Liver (tissue), 3 donors: ENCODE measurements around the gene GAS7.

ENCODE experiments used
- EGR1 ChIP-seq, 2 donors: IDR thresholded peaks; 2 replicates each; pipeline ENCODE4 v1.6.1; 2016 to 2018; ENCODE audit warnings: antibody characterized with exemption in 2 of 2, low read depth in 2 of 2
- FOXA1 ChIP-seq: IDR thresholded peaks from 2 replicates; pipeline ENCODE4 v1.6.1; 2016; ENCODE audit warnings: antibody characterized with exemption
- GABPA ChIP-seq, 2 donors: IDR thresholded peaks in 1 of 2; conservative IDR thresholded peaks in 1 of 2; 2 replicates each; pipeline ENCODE4 v1.6.1; 2016; ENCODE audit warnings: antibody characterized with exemption in 2 of 2, mild to moderate bottlenecking in 1 of 2, moderate library complexity in 1 of 2
- HNF4G ChIP-seq: IDR thresholded peaks from 2 replicates; pipeline ENCODE4 v1.6.1; 2016; ENCODE audit warnings: antibody characterized with exemption
- JUND ChIP-seq, 2 donors: IDR thresholded peaks; 2 replicates each; pipeline ENCODE4 v1.6.1; 2016; ENCODE audit warnings: antibody characterized with exemption in 2 of 2
- RAD21 ChIP-seq, 2 donors: IDR thresholded peaks; 2 replicates each; pipeline ENCODE4 v1.6.1; 2016; ENCODE audit warnings: antibody characterized with exemption in 2 of 2, mild to moderate bottlenecking in 2 of 2
- RXRA ChIP-seq, 2 donors: IDR thresholded peaks; 2 replicates each; pipeline ENCODE4 v1.6.1; 2017 to 2018; ENCODE audit warnings: antibody characterized with exemption in 2 of 2, mild to moderate bottlenecking in 1 of 2
- YY1 ChIP-seq: IDR thresholded peaks from 2 replicates; pipeline ENCODE4 v1.6.1; 2016; ENCODE audit warnings: antibody characterized with exemption, mild to moderate bottlenecking
- TF ChIP-seq, protein P1 (sequence below): fragments of 150-350 bp; IDR thresholded peaks from 2 replicates; pipeline ENCODE4 v1.5.1; 2017; ENCODE audit warnings: improper control_type of control experiment, low read depth, low read length; ENCODE audit not compliant: missing input control
- TF ChIP-seq, protein P2 (sequence below): IDR thresholded peaks from 2 replicates; pipeline ENCODE4 v1.6.1; 2016; ENCODE audit warnings: antibody characterized with exemption, mild to moderate bottlenecking
- donor health status: healthy.
- donor health status: healthy.

DNA sequence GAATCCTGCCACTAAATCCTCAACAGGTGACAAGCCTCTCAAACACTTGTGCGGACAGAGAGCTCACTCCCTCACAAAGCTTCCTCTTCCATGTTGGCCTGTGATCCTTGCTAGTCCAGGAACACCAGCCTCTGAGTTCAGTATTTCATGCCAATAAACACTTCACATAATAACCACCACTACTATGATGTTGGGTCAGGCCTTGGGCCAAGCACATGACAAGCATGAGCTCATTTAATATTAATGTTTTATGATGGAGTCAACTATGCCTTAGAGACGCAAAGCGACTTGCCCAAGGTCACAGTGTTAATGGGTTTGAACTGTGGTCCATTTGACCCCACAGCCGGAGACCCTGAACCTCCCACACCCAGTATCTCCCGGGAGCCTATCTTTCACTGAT, 129.1 kb downstream of the GAS7 start:
- TF ChIP-seq GABPA (IDR thresholded peaks at IDR 0.05 in 1 of 2, conservative IDR thresholded peaks at IDR 0.05 in 1 of 2), result no peak
- TF ChIP-seq, protein P1, sequence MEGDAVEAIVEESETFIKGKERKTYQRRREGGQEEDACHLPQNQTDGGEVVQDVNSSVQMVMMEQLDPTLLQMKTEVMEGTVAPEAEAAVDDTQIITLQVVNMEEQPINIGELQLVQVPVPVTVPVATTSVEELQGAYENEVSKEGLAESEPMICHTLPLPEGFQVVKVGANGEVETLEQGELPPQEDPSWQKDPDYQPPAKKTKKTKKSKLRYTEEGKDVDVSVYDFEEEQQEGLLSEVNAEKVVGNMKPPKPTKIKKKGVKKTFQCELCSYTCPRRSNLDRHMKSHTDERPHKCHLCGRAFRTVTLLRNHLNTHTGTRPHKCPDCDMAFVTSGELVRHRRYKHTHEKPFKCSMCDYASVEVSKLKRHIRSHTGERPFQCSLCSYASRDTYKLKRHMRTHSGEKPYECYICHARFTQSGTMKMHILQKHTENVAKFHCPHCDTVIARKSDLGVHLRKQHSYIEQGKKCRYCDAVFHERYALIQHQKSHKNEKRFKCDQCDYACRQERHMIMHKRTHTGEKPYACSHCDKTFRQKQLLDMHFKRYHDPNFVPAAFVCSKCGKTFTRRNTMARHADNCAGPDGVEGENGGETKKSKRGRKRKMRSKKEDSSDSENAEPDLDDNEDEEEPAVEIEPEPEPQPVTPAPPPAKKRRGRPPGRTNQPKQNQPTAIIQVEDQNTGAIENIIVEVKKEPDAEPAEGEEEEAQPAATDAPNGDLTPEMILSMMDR, result no peak
- no peak for TF ChIP-seq RAD21 (IDR thresholded peaks at IDR 0.05)
- TF ChIP-seq JUND (IDR thresholded peaks at IDR 0.05), result no peak
- TF ChIP-seq EGR1 (IDR thresholded peaks at IDR 0.05; ENCODE audit: low read depth in 2 of 2), result no peak
- TF ChIP-seq, protein P2, sequence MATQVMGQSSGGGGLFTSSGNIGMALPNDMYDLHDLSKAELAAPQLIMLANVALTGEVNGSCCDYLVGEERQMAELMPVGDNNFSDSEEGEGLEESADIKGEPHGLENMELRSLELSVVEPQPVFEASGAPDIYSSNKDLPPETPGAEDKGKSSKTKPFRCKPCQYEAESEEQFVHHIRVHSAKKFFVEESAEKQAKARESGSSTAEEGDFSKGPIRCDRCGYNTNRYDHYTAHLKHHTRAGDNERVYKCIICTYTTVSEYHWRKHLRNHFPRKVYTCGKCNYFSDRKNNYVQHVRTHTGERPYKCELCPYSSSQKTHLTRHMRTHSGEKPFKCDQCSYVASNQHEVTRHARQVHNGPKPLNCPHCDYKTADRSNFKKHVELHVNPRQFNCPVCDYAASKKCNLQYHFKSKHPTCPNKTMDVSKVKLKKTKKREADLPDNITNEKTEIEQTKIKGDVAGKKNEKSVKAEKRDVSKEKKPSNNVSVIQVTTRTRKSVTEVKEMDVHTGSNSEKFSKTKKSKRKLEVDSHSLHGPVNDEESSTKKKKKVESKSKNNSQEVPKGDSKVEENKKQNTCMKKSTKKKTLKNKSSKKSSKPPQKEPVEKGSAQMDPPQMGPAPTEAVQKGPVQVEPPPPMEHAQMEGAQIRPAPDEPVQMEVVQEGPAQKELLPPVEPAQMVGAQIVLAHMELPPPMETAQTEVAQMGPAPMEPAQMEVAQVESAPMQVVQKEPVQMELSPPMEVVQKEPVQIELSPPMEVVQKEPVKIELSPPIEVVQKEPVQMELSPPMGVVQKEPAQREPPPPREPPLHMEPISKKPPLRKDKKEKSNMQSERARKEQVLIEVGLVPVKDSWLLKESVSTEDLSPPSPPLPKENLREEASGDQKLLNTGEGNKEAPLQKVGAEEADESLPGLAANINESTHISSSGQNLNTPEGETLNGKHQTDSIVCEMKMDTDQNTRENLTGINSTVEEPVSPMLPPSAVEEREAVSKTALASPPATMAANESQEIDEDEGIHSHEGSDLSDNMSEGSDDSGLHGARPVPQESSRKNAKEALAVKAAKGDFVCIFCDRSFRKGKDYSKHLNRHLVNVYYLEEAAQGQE, result no peak
- TF ChIP-seq HNF4G, result no peak
- no peak for TF ChIP-seq YY1
- TF ChIP-seq FOXA1, result no peak
- no peak for TF ChIP-seq RXRA (IDR thresholded peaks at IDR 0.05)
